T47D (cell line): ENCODE measurements around the gene GSTM2.
A peak's percentile ranks its signal among the peaks of the same experiment; 100 is the strongest.

Experiments
- DNase-seq, 2 experiments: peaks; one replicate each; pipeline versions ENCODE4 v3.0.0 to v3.0.0-alpha.2; 2011 to 2012; ENCODE audit warnings: low read depth in 1 of 2, low spot score in 1 of 2
- JUND ChIP-seq: IDR thresholded peaks from 2 replicates; pipeline ENCODE4 v1.6.1; 2012; ENCODE audit warnings: low read depth
- in situ Hi-C: cut with HindIII; loops from 2 replicates; pipeline ENCODE4 v1.10.0; 2016; ENCODE audit warnings: low sequenced_read_pairs, low pct_unique_long_range_greater_than_20kb

Gene GSTM2

GRCh38 chr1:109642626-109643025, 25.2 kb upstream of the GSTM2 start:
- no peak for TF ChIP-seq JUND
- in situ Hi-C loops: no loop called here
- no peak for DNase-seq

DNA sequence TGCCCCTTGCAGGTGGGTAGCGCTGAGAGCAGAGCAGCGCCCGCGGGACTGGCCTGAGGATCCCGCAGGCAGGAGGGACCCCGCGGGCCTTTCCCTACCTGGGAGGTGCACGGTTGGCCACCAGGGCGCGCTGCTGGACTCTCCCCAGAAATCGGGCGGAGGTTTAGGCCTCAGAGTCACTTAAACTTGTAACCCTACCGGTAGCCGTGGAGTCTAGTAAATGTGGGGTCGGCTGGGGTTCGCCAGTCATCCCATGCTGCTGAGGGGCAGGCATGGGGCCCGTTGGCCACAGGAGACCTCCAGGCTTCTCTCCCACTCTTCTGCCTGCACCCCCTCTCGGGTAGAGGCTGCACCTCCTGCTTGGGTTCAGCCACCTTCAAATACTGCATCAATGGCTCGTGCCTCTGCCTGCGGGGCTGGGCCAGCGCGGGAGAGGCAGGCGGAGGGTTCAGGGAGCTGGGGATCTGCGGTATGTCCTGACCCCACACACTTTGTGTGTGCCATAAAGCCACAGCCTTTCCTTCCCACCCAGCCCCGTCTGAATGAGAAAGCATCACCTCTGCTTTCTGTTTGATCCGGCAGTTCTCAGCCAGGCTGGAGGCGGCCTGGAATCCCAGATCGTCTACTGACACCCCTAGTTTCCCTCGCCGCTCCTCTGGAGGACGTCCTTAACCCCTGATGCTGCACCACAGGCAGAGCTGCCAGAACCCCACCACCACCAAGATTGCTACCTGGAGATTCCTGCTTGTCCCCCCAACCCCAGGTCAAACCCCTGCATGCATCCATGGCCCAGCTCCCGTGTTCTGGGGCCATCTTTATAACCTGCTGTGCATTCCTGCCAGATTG, 24.2 kb upstream of the GSTM2 start:
- DNase-seq: peak in 1 of 2 experiments; percentile 77
- TF ChIP-seq JUND: no peak
- in situ Hi-C loops: no loop called here

- TF ChIP-seq JUND: no peak
- in situ Hi-C loops: no loop called here
- no peak for DNase-seq
Observed at GRCh38 chr1:109644670-109645069, 23.2 kb upstream of the GSTM2 start.

DNA sequence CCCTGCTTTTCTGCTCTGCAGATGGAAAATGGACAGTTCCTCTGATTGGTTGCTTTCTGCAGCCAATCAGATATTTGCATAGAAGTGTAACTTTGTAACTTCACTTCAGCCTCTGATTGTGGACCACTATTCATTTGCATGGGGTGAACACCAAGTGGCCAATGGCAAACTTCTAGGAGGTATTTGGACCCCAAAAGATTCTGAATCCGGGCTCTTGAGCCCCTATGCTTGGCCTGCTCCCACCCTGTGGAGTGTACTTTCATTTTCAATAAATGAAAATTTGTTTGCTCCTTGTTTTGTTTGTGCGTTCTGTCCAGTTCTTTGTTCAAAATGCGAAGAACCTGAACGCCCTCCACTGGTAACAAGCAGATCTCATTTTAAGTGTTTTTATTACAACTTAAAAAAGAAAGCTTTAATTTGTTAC, 18.4 kb upstream of the GSTM2 start:
- no peak for TF ChIP-seq JUND
- in situ Hi-C loops: no loop called here
- peak in 1 of 2 experiments; percentile 35 for DNase-seq

- in situ Hi-C loops: no loop called here
- DNase-seq: no peak
- no peak for TF ChIP-seq JUND
Observed at GRCh38 chr1:109650609-109651008, 17.2 kb upstream of the GSTM2 start.

DNA sequence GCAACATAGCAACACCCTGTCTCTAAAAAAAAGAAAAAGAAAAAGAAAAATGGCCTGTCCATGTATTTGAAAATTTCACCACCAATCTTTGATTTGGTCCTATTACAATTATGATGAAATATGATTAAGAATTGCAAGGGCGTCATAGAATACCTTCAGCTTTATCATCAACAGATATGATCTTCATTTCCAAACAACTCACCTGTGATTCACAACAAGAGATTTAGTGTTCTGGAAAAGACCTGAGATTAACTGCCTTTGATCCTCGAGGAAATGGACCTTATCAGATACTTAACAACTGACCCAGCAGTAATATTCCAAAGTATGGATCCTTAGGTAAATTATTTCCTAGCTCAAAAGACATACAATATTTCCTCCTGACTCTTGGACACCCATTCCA, 15.5 kb upstream of the GSTM2 start:
- in situ Hi-C loops: no loop called here
- TF ChIP-seq JUND: no peak
- DNase-seq: no peak

DNA sequence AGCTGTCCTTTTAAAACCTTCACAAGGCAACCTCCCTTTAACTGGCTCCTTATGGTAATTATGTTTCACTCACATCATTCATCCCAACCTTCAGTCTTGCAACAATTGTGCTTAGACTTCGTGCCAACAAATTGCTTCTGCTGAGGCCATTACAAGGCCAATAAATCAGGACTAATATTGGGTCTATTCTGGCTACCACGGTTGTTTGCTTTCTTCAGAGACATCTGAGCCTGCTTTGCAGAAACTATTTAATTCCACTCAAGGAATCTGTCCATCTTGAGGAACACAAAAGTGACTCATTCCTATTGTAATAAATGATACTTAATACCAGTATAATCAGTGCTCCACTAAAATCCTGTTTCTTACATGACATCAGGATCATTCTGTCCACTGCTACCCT, 14.6 kb upstream of the GSTM2 start:
- in situ Hi-C loops: no loop called here
- no peak for TF ChIP-seq JUND
- no peak for DNase-seq

DNA sequence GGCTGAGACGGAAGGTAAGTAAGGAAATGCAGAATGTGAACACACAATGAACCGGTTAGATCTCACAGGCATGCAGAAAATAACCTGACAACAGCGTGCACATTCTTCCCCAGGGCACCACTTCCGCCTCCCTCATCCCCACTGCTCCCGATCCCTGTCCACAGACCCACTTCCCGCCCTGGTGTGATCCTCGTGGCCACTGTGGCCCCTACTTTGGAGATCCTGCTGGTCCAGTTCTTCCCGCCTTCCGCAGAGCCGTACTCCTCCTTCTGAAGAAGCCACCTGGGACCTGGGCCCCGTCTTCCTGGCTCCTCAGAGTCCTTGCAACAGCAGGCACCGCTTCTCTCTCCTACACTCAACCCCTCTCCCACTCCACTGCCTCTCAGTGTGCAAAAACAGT, 13.3 kb upstream of the GSTM2 start:
- no peak for TF ChIP-seq JUND
- DNase-seq: no peak
- in situ Hi-C loops: no loop called here

- peak; percentile 62 to 72 for DNase-seq
- no peak for TF ChIP-seq JUND
- in situ Hi-C loops: no loop called here
Observed at GRCh38 chr1:109655615-109656519, 12.0 kb upstream of the GSTM2 start, which contains the start of gene GSTM4. Gene GSTM4, plus strand, starts transcription at chr1:109656099. Its CDS starts 291 bp downstream, at chr1:109656390.

DNA sequence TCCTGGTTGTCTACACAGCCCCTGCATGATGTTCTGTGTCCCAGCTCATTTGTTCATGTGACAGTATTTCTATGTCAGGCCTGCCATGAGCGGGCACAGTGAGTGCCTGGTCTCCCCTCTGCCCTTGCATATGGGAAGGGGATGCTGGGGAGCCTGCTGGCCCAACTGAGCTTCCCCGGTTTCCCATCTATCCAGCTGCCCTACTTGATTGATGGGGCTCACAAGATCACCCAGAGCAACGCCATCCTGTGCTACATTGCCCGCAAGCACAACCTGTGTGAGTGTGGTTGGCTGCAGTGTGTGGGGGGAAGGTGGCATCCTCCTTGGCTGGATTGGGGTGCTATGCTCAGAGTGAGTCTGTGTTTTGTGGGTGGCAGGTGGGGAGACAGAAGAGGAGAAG, 10.5 kb upstream of the GSTM2 start:
- no peak for DNase-seq
- in situ Hi-C loops: no loop called here
- TF ChIP-seq JUND: no peak

DNA sequence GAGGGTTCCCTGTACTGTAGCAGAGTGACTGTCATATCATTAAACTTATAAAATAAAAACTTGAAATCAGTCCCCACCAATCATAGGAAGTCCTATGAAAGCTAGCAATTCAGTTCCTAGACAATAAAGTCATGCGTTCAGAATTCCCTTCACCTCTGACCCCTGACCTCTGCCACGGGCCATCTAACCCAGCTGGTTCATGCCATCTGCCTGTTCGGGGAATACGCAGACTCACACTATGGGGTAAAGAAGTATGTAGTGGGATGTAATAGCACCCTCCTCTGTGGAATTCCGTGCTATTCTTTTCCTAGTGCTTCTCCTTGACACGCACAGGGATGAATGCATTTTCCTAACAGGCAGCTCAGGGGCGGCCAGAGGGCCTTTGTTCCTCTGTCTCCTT, 9.9 kb upstream of the GSTM2 start:
- in situ Hi-C loops: no loop called here
- DNase-seq: no peak
- TF ChIP-seq JUND: no peak

GRCh38 chr1:109658533-109659042, 9.3 kb upstream of the GSTM2 start:
- in situ Hi-C loops: no loop called here
- no peak for TF ChIP-seq JUND
- no peak for DNase-seq

GRCh38 chr1:109659145-109659544, 8.7 kb upstream of the GSTM2 start:
- no peak for TF ChIP-seq JUND
- DNase-seq: no peak
- in situ Hi-C loops: no loop called here
